Measurements from ENCODE around the gene SLC1A5.
"Not testable (repeated sequence)": the region's sequence is repeated elsewhere in the genome, so short reads cannot be mapped to it uniquely, and the experiment has no call there.

SLC1A5 gene

GRCh38 chr19:46798713-46799112 is 10.3 kb upstream of the SLC1A5 start:
- no peak for DNase-seq

DNA sequence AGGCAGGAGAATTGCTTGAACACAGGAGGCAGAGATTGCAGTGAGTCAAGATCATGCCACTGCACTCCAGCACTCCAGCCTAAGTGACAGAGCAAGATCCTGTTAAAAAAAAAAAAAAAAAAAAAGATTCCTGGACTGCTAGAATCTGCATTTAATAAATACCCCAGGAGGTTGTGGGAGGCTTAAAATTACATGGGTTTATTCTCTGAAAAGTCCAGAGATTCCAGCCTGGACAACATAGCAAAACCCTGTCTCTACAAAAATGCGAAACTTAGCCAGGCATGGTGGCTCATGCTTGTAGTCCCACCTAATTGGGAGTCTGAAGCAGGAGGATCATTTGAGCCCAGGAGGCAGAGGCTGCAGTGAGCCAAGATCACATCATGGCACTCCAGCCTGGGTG is 9.5 kb upstream of the SLC1A5 start:
- DNase-seq, result no peak

GRCh38 chr19:46791944-46792343 is 3.5 kb upstream of the SLC1A5 start:
- no peak for DNase-seq

GRCh38 chr19:46789371-46789770 is 977 bp upstream of the SLC1A5 start:
- DNase-seq, result no peak

DNA sequence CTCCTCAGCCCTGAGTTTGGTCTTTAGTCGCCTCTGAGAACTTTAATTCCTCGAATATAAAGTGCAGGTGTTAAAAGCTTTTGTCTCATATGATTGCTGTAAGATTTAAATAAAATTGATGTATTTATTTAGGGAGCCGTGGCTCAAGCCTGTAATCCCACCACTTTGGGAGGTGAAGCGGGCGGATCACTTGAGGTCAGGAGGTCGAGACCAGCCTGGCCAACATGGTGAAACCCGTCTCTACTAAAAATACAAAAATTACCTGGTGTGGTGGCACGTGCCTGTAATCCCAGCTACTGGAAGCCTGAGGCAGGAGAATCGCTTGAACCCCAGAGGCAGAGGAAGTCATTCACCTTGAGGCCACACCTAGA is 559 bp upstream of the SLC1A5 start:
- no peak for DNase-seq

GRCh38 chr19:46787331-46788261 is 798 bp downstream of the SLC1A5 start:
- DNase-seq, result no peak

- DNase-seq, result no peak
These were observed 1.4 kb downstream of the SLC1A5 start for GRCh38 chr19:46787040-46787330.

DNA sequence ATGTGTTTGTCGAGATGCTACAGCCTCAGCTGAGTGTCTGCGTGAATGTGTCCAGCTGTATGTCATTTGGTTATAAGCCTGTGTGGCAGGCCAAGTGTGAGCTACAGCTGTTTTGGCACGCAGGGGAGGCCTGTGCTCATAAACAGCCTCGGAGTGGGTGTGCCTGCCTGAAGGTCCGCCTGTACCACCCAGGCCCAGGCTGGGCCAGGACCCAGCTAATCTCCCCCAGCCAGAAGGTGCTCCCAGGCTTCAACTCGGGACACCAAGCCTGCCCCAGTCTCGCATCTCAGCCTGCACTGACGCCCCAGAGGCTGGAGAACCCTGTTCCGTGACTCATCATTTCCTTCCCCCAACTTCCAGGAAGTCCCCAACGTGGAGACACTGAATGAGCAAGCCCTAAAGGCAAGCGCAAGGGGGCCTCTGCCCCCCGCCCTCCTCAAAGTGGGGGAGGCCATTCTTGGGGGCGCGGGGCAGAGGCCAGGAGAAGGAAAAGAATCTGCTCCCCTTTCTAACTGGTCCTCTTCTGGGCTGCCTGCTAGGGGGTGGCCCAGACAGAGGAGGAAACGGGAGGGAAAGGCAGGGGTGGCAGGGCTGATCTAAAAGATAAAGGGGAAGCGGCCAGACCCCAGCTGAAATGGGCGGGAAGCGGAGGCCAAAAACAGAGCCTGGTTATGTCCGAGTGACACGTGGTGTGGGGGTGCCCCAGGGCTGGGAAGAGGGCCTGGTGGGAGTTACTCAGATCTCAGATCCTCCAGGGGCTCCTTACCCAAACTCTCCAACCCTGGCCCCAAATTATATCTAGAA is 2.0 kb downstream of the SLC1A5 start:
- no peak for DNase-seq

GRCh38 chr19:46785980-46786235 is 2.5 kb downstream of the SLC1A5 start:
- no peak for DNase-seq

GRCh38 chr19:46785054-46785979 is 3.1 kb downstream of the SLC1A5 start:
- DNase-seq, result no peak

GRCh38 chr19:46784262-46785053 is 3.9 kb downstream of the SLC1A5 start:
- DNase-seq, result no peak

GRCh38 chr19:46783670-46784069 is 4.7 kb downstream of the SLC1A5 start:
- no peak for DNase-seq

GRCh38 chr19:46782355-46783019 is 5.9 kb downstream of the SLC1A5 start:
- DNase-seq, result no peak

GRCh38 chr19:46777956-46778645 is 10.3 kb downstream of the SLC1A5 start:
- not testable (repeated sequence) for DNase-seq

GRCh38 chr19:46776927-46777911 is 11.2 kb downstream of the SLC1A5 start:
- no peak for DNase-seq

- no peak for DNase-seq
These were observed 12.6 kb downstream of the SLC1A5 start for GRCh38 chr19:46775642-46776258.

DNA sequence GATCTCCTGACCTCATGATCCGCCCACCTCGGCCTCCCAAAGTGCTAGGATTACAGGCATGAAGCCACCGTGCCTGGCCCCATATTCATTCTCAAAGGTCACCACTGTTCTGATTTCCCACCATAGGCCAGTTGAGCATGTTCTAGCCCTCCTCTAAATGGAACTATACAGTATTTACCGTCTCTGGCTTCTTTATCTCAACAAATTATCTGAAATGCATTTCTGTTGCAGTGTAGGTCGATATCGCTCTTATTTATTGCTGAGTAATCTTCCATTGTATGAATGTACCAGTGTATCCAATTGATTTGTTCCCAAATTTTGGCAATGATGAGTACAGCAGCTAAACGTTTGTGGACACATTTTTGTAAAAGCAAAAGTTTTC is 15.4 kb downstream of the SLC1A5 start:
- no peak for DNase-seq

DNA sequence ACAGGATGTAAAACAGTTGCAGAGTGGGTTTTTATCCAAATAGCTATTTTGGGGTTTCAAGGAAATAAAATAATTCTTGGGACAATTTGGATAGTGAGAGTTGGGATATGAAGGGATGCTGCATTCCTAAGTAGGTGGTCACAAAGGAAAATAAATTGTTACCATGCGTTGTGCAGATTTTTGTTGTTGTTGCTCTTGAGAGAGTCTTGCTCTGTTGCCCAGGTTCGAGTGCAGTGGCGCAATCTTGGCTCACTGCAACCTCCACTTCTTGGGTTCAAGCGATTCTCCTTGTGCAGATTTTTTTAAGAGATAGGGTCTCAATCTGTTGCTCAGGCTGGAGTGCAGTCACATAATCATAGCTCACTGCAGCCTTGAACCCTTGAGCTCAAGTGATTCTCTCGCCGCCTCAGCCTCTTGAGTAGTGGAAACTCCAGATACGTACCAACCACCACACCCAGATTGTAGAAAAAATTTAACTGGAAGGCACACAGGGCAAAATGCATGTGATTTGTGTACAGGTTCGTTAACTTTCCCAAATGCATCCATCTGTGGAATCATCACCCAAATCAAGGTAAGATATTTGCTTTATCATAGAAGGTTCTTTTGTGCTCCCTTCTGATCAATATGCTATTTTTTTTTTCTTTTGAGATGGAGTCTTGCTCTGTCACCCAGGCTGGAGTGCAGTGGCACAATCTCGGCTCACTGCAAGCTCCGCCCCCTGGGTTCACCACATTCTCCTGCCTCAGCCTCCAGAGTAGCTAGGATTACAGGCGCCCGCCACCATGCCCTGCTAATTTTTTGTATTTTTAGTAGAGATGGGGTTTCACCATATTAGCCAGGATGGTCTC is 16.0 kb downstream of the SLC1A5 start:
- DNase-seq, result no peak

GRCh38 chr19:46768746-46769145 is 19.6 kb downstream of the SLC1A5 start:
- not testable (repeated sequence) for DNase-seq

Measured in NCI-H1436 (cell line).